DMS79 (cell line): ENCODE results near the gene SPG21.

Experiments
- DNase-seq: peaks from one replicate; lab custom pipeline; 2025; lab: John Stamatoyannopoulos, UW

SPG21 gene

DNA sequence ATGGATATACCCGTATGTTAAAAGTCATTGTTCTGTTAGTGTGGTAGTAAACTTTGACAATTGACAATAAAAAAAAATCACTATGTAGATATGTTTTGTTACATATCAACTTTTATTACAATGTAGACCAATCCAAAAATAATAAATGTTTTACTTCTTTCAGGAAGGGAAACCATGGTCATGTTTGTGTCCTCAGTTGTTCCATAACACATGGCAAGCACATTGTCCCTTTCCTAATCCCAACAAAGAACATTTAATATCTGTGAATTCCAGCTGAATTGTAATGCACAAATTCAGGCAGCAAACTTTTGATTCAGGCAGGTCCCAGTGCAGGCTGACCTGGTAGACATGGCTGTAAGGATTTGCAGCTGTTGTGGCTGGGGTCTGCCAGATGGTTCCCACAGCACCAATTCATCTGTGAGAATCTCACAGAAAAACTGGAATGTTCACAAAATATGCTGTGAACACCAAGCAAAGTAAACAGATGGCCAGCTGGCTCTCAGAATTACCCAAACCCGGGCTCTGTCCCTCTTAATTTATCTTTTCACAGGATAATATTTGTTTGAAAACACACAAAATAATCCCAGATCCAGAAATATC lies 1.9 kb upstream of the SPG21 start:
- DNase-seq: no peak

DNA sequence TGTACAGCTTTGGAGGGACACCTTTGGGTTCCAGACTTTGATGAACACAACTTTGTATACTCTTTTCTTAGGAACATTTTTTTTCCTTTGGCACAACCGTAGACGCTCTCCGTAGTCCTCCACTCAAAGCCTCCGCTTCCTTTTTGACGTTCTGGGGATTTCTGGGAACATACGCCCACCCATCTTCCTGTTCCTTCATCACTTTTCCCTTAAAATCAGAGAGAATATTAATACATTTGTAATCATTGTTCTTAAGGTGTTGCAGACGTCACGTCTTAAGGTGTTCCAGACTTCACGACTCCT lies 405 bp upstream of the SPG21 start:
- no peak for DNase-seq

DNA sequence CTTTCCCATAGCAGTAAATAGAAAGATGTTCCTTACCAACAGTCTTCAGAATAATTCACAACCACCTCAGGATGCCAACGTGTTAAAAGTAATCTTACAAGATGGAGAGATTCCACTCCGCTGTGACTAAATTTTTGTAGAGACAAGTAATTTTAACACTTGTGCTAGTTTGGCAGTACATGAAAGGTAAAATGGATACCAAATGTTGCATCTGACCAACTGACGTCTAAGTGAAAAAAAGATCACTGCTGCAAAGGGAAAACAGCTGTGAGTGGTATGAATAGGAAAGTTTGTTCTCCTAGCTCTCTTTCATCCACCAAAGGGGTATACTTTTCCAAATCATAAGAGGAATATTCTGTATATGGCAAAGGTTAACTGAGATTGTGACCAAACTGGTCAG lies 2.6 kb downstream of the SPG21 start:
- no peak for DNase-seq

DNA sequence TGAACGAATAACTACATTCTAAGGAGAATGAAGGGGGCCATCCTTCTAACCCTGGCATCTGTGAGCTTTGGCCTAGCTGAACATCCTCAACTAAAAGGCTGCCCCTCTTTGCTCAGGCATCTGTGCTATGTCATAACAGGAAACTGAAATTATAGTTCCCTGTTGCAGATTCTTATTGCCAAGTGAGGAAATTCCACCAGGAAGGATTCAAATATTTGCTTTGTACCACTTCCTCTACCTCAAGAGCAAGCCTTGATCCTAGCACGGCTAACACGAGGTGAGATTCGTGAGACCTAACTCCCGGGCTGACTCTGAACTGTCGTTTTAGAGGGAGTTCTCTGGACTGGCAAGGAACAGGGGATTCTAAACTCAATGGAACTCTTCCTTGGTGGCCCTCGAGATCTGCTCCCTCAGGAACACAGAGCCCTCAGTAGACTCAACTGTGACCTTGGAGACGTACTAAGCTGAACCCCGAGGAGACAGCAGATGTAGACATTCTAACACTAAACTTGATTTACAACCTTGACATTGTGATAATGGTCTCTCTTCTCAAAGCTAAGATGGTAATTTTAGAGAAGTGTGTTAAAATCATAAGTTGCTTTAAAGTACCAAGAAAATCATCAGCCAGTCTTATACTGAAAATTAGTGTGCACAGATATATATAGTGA lies 4.2 kb downstream of the SPG21 start:
- no peak for DNase-seq

DNA sequence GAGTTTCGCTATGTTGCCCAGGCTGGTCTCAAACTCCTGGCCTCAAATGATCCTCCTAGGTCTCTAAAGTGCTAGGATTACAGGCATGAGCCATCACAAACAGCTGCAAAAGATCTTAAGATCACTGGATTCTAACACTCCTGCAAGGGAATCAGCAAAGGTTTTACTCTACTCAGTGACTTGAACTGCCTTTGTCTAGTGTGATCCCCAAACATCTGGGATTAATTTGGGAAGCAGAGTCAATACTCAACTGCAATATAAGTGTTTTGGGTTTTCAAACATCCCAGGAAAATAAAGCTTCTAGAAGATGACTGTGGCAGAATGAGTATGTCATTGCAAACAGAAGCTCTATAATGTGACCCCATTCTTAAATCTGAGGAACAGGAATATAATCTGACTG lies 7.2 kb downstream of the SPG21 start:
- DNase-seq: no peak

DNA sequence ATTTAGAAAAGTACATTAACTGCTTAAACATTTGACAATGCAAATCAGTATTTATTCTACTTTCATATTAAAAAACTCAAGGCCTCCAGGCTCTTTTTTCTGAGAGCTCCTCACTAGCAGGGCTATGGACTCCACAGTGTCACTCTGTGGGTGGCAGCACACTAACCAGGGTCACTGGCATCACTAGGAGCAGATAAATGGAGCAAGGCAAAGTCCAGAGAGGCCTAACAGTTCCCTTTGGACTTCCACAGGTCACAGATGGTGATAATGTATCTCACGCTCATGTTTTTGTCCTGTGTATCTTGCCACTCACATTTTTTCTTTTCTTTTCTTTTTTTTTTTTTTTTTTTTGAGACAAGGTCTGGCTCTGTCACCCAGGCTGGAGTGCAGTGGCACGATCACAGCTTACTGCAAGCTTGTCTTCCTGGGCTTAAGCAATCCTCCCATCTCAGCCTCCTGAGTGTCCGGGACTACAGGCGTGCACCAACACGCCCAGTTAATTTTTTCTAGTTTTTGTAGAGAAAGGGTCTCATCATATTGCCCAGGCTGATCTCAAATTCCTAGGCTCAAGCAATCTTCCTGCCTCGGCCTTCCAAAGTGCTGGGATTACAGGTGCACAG lies 7.8 kb downstream of the SPG21 start:
- DNase-seq: no peak

DNA sequence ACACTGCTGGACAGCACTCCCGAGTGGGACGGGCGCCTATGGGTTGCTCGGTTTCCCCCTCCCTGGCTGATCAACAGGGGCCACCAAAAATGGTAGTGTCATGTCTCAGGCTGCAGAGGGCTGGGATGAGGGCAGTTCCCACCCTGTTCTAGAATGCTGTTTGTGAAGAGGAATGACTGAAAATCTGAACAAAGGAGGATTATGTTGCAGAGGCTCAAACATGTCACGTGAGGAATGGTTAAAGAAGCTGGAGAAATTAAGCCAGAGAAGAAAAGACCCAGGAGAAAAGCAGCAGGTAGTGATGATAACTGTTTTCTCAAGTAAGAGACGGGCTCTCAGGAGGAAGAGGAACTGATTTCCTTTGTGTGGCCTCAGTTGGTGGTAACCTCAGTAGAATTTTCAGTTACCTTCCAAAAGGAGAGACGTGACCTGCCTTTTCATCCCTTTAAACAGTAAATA lies 10.4 kb downstream of the SPG21 start:
- DNase-seq: no peak

DNA sequence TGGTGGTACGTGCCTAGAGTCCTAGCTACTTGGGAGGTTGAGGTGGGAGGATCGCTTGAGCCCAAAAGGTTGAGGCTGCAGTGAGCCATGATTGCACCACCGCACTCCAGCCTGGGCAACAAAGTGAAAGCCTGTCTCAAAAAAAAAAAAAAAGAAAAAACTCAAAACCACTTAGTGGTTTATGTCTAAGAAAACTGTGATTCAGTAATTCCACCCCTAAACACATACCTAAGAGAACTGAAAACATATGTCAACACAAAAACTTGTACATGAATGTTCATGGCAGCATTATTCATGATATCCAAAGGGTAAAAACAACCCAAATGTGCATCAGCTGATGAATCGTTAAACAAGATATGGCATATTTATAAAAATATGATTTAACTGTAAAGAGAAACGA lies 14.3 kb downstream of the SPG21 start:
- DNase-seq: no peak

DNA sequence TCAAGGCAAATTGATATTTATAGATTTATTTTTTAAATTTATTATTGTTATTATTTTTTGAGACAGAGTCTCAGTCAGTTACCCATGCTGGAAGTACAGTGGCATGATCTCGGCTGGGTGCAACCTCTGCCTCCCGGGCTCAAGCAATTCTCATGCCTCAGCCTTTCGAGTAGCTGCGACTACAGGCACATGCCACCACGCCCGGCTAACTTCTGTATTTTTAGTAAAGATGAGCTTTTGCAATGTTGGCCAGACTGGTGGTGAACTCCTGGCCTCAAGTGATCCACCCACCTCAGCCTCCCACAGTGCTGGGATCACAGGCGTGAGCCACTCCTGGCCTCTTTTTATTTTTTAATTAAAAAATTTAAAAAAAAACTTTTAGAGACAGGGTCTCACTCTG lies 19.0 kb downstream of the SPG21 start:
- no peak for DNase-seq

DNA sequence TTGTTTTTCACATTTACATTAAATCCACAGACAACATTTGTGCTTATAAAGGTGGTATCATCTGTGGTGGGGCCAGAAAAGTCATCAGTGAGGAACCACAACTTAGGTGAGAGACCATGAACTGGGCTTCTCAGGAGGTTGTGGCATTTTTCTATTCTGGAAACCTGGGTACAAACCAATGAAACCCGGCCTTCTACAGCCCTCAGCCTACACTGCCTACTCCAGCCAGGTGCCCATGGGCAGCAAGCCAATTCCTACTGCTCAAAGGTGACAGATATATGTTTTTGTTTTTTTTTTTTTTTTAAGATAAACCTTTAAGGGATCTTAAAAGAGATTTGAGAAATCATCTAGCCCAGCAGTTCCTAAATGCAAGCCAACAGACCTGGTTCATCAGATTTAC lies 20.3 kb downstream of the SPG21 start:
- no peak for DNase-seq

DNA sequence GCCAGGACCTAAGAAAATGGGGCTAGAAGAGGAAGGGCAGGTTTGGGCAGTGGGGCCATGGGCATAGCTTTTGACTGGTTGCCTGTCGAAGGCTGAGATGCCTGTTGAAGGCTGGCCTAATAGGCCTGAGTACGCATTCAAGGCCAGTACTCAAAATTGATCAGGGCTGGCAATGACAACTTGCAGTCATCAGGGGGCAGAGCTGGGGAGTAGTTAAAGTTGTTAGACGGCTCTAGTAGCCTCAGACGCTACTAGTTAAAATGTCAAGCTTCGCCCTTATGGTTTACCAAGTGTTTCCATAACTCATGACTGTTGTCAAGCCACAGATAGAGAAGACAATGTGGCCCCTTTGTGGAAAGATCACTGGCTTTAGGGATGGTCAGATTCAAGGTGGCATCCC lies 28.7 kb downstream of the SPG21 start:
- no peak for DNase-seq

DNA sequence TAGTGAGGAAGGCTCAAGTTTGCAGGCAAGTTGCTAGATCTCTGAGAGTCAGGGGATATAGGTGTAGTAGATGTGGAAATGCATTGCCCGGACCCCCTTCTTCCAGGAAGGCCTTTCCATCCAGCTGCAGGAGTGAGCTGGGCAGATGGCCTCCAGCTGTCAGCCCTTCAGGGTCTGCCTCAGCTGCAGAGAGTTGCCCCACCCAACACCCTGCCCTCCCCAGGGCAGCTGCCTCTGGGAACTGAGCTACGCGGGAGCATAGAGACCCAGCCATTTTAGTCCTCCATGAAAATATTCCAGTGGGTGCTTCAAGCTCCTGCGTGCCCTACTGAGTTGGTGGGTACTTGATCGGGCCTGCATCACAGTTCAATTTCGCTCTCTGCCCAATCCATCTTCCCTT lies 29.6 kb downstream of the SPG21 start:
- no peak for DNase-seq

DNA sequence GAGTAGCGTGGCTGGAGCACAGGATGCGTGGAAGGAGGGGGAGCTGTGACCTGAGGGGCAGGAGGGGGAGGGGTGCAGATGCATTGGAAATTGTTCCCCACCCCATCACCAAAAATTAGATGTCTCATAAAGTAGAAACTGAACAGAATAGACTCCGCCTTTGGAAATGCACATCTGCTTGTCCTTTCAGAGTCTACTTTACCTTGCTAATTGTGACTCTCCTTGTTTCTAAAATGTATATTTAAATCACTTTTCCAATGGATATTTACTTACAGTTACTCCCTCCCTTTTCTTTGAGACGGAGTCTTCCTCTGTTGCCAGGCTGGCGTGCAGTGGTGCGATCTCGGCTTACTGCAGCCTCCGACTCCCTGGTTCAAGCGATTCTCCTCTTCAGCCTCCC lies 30.6 kb downstream of the SPG21 start:
- no peak for DNase-seq

DNA sequence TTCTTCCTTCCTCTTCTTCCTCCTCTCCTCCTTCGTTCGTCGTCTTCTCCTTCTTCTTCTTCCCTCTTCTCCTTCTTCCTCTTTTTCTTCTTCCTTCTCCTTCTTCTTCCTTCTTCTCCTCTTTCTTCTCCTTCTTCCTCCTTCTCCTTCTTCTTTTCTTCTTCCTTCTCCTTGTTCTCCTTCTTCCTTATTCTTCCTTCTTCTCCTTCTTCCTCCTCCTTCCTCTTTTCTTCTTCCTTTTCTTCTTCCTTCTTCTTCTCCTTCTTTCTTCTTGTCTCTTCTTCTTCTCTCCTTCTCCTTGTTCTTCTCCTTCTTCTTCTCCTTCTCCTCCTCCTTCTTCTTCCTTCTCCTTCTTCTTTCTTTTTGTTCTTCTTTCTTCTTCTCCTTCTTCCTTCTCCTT lies 35.3 kb downstream of the SPG21 start:
- DNase-seq: no peak

DNA sequence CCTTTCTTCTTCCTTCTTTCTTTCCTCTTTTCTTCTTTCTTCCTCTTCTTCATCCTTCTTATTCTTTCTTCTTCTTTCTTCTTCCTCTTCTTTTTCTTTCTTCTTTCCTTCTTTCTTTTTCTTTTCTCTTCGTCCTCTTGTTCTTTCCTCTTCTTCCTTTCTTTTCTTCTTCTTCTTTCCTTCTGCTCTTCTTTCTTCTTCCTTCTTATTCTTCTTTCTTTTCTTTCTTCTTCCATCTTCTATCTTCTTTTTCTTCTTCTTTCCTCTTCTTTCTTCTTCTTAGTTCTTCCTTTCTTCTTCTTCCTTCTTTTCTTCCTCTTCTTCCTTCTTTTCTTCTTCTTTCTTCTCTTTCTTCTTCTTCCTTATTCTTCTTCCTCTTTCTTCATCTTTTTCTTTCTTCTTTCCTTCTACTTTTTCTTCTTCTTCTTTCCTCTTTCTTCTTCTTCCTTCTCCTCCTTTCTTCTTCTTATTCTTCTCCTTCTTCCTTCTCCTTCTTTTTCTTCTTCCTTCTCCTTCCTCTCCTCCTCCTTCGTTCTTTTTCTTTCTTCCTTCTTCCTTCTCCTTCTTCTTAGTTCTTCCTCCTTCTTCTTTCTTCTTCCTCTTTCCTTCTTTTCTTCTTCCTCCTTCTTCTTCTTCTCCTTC lies 37.8 kb downstream of the SPG21 start:
- no peak for DNase-seq

DNA sequence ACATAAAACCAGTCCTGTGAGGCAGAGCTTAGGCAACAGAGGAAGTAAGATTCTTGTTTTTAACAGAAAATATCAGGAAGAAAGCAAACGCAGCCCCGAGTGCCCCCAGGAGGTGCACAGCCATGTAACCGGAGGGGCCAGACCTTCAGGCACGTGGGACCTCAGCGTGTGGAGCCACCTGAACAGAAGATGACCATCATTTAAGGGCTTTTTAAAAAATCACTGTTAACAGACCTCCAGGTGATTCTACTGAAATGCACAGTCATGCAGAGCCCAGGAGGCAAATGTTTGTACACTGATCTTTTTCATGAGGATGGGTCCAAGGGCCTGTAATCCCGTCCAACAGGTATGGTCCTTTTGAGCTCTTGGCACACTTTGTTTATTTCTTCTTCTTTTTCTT lies 38.8 kb downstream of the SPG21 start:
- DNase-seq: no peak

DNA sequence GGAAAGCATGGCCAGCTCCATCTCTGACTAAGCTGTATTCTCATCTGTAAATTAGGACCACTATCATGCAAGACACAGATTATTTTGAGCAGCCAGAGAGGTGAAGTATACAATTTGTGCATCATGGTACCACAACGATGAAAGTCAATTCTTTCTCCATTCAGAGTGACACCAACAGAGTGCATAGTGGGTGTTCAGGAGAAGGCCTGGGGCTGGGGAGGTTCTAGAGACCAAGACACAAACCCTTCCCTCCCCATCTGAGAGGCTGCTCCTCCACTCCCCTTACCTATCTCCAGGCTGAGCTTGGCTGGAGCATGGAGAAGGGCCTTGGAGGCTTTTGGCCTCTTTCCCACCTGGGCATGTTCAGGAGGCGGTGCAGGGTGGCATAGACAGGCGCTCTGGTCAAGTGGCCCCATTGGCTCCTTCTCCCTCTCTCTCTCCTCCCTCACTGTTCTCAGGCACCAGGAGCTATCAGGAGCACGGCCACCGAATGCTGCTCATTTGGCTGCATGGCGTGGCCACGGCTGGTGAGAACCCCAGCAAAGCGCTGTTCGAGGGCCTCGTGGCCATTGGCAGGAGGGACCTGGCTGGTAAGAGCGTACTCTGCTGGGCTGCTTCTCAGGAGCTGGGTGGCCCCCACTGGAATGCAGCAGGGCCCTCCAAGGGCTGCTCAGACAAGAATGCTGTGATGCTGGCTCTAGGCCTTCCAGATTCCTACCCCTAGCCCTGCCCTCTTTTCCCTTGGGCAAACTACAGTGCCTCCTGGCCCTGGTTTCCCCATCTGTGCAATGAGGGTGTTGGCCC lies 40.1 kb downstream of the SPG21 start:
- DNase-seq: no peak

DNA sequence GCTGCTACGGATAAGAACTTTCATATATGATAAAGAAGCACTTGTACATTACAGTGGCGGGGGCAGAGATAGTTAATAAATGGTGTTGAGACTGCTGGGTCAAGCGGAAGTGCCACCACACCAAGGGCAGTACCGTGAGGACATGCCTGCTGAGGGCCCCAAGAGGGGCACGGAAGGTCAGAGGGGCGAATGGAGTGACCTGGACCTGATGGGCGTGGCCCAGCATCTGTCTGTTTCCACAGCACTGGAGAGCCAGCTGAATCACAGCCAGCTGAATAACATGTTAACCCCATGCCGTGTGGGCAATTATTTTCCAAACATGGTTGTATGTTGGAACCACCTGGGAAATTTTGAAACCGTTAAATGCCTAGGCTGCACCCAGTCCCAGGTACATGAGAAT lies 40.8 kb downstream of the SPG21 start:
- no peak for DNase-seq

DNA sequence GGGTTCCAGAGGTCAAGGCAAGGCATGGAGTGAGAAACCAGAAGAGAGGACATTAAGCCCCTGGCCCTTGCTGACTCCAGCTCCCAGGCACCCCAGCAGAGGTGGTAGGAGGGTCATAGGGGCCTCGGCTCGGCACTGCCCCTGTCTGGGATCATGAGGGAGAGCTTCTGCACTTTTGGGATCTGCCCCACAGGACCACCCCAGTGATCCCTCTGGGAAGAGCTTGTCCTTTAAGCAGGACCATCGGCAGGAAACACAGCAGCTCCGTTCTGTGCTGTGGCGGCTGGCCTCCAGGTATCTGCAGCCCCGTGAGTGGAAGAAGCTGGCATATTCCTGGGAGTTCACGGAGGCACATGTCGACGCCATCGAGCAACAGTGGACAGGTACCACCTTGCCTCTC lies 42.5 kb downstream of the SPG21 start:
- no peak for DNase-seq

DNA sequence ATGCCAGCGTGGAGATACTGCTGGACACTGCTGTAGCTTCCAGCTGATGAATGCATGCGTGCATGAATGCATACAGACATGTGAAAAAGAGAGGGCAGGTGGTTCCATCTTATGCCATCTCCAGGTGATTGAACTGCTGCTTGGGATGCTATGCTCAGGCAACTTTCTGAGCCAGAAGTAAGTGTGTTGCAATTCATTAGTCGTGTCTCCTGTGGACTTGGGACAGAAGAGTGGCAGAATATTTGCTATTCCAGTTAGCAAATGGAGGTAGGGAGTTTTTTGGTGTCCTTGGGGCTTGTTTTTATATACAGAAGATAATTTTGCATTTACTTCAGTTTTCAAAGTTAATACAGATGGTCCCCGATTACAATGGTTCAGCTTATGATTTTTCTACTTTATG lies 44.8 kb downstream of the SPG21 start:
- DNase-seq: no peak

DNA sequence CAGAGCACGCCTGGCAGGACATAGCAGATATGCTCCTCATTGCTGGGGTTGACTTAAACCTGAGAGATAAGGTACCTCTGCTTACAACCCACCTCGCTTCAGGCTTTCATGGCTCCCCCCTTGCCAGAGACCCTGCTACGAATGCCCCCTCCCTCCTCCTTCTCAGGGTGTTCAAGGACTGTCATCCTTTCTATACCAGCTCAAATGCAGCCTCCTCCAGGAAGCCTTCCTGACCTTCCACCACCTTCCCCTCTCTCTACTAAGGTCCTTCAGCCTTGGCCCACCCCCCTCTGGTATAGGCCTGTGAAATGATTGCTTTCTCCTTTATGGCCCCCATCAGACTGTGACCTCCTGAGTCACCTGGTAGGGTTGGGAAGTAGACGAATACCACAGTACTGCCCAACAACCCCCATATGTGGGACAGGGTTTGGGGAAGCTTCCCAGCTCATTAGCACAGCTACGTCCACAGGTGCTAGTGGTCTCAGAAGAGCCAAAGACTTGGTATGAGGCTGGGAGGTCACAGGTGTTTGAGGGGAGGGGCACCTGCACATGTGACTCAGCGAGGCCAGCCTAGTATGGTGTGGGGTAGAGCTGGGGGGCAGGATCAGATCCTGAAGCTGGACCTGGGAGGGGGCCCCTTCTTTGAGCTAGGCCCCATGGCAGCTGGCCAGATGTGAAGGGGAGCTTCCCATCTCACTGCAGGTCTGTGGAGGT lies 46.0 kb downstream of the SPG21 start:
- DNase-seq: no peak

DNA sequence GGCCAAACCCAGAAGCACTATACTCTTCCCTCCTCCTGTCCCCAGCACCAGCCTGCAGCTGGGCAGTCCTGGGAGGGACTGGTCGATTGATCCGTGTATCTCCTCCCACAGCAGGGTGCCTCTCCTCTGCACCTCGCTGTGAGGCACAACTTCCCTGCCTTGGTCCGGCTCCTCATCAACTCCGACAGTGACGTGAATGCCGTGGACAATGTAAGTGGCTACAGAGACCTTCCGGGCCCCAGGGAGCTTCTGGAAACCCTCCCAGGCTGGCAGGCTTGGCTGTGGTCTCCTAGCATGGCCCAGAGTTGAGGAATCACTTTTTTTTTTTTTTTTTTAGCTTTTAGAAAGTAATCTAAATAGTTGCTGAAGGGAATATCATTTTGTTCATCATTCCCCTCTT lies 47.4 kb downstream of the SPG21 start:
- no peak for DNase-seq
